GM21423 (cell line): ENCODE measurements around the gene RAI14.

Source experiments
- ATAC-seq: cut with Tn5 transposase; IDR thresholded peaks from one replicate; pipeline ENCODE4 v1.9.1; 2021; ENCODE audit warnings: mild to moderate bottlenecking, moderate library complexity; ENCODE audit not compliant: unreplicated experiment

Gene RAI14

DNA sequence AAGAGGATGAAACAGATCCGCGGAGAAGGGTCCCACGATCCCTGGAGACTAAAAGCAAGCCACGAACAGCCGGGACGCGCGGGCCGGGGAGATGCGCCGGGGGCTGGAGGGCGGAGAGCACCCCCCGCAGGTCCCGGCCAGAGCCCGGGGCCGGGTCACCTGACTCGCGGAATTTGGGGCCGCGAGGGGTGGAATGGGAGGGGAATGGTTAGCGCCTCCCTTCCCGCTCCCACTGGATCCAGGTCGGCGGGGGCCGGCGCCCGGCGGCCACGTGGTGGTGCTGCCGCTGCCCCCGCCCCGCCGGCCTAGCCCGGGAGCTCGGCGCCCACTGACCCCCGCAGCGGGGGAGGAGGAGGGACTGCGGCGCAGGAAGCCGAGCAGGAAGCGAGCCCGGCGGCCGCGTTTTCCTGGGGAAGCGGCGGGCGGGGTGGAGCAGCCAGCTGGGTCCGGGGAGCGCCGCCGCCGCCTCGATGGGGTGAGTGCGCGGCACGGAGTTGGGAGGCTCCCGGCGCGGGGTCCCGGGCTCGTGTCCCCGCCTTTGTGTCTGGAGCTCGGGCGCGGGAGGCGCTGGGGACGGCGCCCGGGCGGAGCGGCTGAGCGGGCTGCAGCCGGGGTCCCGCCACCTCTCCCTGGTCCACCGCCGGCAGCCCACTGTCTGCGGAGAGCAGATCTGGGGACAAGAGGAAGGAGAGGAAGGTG is at the start of gene RAI14:
Gene RAI14, plus strand, starts transcription at position 328 of the 699 bp plus-strand sequence. CDS start 30,592 bp downstream, outside the sequence.
- no peak for ATAC-seq

DNA sequence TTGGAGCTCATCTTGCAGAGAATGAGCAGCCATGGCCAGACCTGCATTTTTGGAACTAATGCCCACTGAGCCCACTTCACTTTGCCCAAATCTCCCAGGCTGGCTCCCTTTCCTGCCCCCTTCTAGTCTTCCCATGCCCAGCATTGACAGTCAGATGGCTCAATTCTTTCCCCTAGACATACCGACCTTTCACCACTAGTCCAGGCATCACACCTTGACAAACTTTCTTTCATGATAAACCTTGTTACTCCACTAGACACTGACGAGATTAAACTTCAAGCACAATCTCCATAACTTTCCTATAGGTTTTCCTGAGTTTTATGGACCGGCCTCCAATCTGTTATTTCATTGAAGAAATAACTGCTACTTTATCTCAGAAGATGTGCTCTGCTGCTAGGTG is 47.8 kb upstream of the RAI14 start:
- ATAC-seq: no peak

DNA sequence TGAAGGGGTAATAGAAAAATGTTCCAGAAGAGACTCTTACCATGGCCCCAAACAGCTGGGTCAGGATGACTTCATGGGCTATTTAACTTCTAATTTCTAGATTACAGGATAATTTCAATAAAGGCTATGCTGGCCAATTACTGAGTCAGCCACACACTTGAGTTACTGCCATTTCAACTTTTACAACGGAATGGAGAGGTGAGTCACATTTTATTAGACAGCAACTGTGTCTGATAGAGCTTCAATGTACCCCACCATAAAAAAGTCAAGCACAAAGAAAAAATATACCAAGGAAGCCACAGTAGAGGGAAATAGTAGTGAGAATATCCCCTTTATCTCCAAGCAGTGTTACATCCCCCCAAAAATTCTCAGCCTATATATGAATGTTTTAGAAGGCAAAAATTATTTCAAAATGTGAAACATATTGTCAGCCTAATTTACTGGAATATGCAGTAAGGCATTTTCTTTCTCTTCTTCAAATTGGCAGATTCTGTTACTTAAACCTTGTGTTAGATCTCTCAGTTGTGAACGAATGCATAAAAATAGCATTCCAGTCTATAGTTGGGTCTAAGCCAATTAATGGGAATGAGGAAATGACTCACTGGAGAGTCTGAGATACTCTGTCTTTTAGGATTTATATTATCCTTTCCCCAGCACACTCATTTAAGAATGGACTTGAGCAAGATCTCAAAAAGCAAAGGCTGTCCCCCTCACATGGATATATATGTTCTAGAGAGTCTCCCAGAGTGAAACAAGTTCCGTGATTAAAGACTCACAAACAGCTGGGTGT is 47.1 kb upstream of the RAI14 start:
- ATAC-seq: no peak

DNA sequence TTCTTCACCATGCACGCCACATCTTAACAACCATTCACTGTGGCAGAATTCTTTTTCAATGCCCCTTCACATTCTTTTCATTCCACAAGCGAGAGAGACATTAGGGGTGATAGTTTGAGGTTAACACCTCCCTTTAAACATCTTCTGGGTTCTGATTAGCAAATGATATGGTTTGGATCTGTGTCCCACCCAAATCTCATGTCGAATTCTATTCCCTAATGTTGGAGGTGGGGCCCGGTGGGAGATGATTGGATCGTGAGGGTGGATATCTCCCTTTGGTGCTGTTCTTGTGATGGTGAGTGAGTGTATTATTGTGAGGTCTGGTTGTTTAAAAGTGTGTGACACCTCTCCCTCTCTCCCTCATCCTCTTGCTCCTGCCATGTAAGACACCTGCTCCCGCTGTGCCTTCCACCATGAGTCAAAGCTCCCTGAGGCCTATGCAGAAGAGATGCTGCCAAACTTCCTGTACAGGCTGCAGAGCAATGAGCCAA is 46.1 kb upstream of the RAI14 start:
- no peak for ATAC-seq

DNA sequence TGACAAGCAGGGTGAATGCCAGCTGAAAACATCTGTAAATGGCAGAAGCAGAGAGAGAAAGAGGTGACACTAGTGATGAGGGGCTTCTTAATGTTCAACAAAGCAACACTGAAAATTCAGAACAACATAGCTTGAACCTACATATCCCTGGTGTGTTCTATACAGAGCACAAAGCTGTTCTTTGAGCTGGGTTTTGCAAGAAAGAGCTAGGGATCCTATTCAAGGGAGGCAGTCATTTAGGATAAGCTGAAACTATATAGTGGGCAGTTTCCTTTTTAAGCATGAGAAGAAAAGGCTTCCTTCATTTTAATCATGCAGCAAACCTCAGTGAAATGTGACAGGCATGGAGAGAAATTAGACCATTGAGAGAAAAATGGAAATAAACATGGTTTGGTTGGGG is 45.6 kb upstream of the RAI14 start:
- ATAC-seq: no peak

DNA sequence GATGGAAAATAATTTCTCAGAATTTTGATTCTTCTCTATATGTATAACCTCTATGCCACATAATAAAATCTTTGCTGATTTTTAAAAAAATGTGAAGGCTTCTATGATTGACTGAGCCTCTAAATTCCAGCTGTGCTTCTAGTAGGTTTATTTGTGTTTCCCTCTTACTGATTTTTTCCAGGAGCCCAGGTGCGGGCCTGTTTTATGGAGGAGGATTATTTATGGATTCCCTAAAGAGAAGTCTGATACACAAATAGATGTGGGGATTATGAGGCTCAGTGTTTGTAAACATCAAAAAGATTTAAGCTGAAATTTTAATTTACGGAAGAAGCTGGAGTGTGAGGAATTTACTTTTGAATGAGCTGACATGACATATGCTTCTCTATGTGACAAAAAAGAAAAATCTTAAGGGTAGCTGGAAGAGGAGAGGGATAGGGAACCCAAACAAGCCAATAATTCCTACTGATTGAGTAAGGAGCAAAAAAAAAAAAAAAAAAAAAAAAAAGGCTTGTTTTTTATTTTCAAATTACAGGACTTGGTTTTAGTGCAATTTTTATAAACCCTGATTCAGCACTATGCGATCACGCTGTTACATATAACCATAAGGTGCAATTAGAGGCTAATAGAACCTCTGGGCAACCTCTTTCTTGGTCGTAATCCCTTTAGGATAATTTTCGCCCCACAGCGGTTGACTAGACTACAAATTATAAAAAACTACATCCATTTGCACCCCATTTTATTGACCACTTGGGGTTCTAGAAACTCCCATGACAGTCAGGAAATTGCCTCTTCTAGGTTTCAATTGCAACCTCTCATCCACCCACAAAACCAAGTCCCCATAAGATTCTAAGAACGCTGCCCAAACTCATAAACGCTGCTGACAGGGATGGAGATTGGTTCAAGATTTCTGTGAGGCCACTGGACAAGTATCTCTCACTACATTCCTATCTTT is 44.4 kb upstream of the RAI14 start:
- no peak for ATAC-seq

DNA sequence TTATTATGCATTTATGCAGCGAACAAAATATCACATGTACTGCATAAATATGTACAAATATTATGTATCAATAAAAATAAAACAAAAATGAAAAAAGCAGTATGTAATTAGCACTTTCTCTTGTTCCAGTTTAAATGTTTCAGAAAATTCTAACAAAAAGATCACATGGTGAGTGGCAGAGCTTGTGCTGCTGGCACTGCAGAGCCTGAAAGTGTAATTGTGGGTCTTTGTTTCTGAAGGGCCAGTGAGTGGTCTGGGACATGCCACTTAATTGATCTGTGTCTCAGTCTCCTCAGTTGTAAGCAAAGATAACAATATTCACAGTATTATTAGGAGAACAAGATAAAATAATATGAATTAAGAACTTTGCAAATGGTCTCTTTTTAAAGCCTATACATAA is 39.5 kb upstream of the RAI14 start:
- ATAC-seq: no peak

DNA sequence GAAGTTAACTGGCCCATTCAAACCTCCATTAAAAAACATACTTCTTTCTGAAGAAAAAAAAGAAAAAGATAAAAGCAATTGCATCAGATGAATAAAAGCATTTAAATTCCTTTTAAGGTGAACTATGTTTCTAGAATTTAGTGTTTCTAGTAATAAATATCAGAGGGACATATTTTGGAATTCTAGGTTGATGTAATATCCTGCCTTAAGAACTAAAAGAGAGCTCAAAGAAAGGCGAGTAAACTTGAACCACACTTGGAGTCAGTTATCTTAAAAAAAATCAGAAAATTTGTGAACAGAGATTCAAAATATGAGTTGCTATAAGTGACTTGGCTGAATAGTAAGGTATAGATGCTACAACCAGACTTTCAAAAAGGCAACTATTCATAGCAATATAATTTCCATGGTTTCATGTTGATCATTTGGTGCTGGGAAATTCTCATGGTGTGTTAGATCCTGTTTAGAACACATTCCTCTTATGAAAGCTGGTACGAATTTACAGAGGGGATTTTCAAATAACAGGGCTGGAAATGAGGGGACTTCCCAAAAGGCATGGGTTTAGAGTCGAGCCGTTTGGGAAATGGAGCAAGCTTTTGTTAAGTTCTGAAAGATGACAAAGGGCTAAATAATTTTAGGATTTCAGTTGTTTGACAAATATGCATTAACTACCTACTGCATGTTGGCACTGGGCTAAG is 37.6 kb upstream of the RAI14 start:
- ATAC-seq: no peak

DNA sequence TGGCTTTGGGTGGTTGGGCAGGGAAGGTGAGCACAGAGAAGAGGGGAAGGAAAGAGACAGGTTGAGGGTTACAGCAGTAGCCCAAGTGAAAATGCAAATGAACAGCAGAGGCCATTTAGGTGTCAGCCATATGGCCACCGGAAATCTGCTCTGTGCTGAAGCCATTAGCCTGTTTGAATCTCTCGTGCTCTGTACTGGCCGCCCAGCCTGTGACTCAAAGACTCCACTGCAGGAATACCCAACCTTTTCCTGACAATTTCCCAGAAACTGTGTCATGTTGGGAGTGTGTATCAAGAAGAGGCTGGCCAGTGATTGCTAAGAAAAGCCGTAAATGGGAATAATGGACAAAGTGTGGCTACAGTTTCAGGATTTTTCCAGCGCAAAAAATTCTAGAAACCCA is 35.9 kb upstream of the RAI14 start:
- ATAC-seq: no peak

DNA sequence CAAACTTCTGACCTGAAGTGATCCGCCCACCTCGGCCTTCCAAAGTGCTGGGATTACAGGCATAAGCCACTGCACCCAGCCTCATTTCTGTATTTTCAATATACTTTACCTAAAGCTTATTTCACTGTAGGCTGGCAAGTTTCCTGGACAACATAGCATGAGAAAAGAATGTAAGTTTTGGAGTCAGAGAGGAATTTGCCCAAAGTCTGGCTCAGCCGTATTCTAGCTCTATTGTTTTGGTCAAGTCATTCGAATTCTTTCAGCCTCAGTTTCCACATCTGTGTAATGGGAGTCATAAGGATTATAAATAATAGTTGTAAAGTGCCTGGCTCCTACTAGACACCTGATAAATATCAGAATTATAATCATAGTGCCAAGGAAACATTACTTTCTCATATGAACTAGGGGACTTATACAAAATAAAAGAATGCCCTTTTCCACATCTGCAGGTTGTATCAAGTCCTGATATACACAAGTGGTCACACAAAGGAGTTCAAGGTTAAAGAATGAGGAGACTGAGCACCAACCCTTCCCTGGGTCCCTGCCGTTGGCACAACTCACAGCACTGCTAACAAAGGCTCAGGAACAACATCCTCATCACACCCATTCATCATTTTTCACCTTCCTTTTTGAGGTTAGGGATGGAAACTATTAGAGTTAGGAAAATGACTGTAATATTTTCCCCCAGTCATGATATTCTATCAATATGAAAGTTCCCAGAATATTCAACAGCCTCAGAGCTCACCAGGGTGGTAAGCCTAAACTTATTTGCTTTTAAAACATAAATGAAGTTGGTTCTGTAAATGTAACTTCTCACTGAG is 34.6 kb upstream of the RAI14 start:
- no peak for ATAC-seq

DNA sequence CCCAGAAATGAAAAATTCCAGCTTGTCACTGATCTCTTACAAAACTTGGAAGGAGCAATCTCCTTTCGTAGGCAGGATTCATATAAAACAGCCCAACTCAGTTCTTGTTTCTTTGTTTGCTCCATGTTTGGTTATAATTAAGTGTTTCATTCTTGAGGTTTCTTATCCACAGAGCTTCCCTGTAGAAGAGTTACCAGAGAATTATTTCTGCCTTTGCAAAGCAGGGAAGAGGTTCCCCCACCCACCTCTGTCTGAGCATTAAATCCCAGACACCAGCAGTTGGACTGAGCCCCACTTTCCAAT is 34.1 kb upstream of the RAI14 start:
- ATAC-seq: no peak

DNA sequence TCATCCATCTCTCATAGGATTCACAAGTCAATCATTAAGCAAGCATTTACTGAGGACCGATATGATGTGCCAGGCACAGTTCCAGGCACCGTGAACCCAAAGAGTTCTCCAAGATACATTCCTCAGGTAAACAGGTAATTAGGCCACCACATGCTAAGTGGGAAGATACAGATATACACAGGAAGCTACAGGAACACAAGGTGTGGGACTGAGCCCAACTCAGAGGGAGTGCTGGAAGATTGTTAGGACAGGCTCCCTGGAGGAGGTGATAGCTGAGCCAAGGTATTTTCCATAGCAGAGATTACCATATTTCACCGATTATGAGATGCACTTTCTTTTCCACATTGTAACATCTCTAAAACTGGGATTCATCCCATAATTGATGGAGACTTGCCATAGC is 31.4 kb upstream of the RAI14 start:
- no peak for ATAC-seq

DNA sequence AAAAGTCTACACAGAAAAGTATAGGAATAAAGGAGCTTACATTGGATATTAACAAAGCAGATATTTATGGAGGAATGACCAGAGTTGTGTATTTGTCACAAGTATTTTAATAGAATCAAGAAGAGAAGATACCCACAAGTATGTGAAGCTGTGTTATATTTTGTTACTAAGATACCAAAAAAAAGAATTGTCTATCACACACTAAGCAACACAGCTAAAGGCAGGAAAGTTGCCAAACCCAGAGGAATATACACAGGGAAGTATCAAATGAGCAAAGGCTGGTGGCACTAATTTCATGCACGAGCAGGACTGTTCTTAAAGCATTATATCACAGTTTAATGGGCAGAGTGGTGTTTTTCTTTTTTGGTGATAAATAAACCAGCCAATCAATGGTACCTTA is 30.9 kb upstream of the RAI14 start:
- no peak for ATAC-seq

DNA sequence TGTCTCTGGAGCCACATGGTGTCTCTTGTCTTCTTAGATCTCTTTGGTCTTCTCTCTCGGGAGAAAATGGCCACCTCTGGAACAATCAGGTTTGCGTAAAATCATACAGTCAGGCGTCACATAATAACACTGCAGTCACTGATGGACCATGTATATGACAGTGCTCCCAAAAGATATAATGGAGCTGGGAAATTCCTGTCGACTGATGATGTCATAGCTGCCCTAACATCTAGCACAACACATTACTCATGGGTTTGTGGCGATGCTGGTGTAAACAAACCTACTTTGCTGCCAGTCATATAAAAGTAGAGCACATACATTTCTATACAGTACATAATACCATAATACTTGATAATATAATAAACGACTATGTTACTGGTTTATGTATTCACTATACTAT is 30.1 kb upstream of the RAI14 start:
- ATAC-seq: no peak

DNA sequence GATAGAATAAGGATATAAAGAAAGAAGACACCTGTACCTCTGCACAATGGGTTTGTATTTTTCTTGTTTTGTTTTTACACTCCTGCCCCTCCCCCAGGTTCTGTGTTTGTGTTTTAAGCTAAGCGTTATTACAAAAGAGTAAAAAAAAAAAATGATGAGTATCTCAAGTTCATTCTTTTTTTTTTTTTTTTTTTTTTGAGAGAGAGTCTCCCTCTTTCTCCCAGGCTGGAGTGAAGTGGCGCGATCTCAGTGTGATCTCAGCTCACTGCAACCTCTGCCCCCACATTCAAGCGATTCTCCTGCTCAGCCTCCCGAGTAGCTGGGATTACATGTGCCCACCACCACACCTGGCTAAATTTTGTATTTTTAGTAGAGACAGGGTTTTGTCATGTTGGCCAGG is 29.4 kb upstream of the RAI14 start:
- ATAC-seq: no peak

DNA sequence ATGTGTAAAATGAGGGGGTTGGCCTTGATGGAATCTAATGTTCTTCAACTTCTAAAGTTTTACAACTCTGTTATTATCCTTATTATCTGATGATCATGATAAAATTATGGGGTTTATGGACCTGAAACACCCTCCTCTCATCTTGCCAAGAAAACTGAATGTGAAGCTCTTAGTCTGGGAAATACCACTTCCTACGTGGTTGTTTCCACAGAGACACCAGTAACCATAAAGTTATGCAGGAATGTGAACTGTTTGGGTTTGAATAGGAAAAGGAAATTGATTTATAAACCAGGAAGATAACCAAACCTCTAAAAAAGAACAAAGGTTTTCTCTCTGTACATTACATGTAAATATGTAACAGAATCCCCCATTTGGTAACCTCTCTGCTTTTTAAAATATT is 28.3 kb upstream of the RAI14 start:
- ATAC-seq: no peak

DNA sequence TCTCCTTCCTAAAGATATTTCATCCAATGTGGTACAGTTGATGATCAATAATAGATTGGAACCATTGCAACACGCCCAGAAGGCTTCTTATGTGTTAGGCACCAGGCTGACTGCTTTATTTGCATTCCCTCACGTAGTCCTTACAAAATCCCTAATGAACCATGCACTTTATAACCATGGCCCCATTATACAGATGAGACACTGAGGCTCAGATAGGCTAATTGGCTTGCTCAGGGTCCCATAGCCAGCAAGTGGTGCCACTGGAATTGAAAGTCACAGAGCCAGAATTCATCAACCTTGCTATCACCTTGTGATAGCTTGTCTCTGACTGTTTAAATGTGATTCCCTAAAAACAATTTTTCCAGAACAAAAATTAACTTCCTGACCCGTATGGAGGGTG is 27.8 kb upstream of the RAI14 start:
- no peak for ATAC-seq

DNA sequence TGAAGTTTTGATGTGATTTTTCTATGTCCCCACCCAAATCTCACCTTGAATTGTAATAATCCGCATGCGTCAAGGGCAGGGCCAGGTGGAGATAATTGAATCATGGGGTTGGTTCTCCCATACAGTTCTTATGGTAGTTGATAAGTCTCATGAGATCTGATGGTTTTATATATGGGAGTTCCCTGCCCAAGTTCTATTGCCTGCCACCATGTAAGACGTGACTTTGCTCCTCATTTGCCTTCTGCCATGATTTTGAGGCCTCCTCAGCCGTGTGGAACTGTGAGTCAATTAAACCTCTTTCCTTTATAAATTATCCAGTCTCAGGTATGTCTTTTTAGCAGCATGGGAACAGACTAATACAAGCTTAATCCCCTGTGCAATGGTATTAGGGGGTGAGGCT is 25.5 kb upstream of the RAI14 start:
- no peak for ATAC-seq

DNA sequence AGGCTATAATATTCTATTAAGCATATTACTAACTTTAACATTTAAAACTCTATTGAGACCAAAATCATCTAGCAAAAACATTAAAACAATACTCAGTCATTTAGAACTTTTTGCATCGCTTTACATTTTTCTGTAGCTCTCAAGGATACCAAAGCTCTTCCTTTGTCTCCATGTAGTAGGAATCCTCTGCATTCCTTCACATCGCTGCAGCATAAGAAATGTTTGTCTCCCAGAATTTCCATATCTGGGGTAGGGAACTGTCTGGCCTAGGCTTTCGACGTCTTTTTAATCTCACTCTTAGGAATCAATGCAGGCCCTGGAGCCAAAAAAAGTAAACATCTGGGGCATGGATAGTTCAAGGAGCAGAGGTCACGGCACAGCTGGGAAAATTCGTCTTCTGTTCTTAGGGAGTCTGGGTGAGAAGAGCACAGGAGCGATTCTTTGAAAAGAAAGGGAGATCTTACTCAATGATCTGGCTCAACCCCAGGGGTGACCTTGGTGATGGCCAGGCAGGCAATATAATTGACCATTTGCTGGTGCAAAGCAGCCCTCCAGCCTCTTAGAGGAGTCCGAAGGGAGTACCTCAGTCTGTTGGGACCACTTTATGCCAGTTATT is 23.2 kb upstream of the RAI14 start:
- no peak for ATAC-seq
